GM23338 (cell line): Measurements from ENCODE around the gene TMEM62. TPM values are rescaled to one million over a fixed set of nuclear protein-coding genes. Genes with fewer than 3 reads are reported as not detected.

Experiments used
- ATAC-seq: fragments of 200-7000 bp; cut with Tn5 transposase; 3 replicates; pipeline ENCODE4 v1.9.1; 2020
- DNase-seq: peaks from one replicate; pipeline ENCODE4 v3.0.0-alpha.2; 2015; ENCODE audit warnings: low spot score
- H2AFZ ChIP-seq: fragments of 200-600 bp; sonication (generic); 2 replicates; pipeline ENCODE4 v1.8.0; 2016; ENCODE audit warnings: antibody characterized with exemption, mild to moderate bottlenecking, moderate library complexity
- H3F3A ChIP-seq: fragments of 200-600 bp; sonication (generic); replicated peaks from 2 replicates; pipeline ENCODE4 v1.8.0; 2017; ENCODE audit warnings: antibody characterized with exemption, mixed run types, low read depth
- H3K27ac ChIP-seq: fragments of 200-600 bp; sonication (generic); 2 replicates; pipeline ENCODE4 v1.6.1; 2016; ENCODE audit warnings: low read depth
- H3K27me3 ChIP-seq: fragments of 200-600 bp; sonication (generic); 2 replicates; pipeline ENCODE4 v1.8.0; 2016; ENCODE audit warnings: mild to moderate bottlenecking, mixed run types, moderate library complexity; ENCODE audit not compliant: insufficient read depth
- H3K36me3 ChIP-seq: fragments of 200-600 bp; sonication (generic); 2 replicates; pipeline ENCODE4 v1.8.0; 2016; ENCODE audit warnings: mild to moderate bottlenecking; ENCODE audit not compliant: insufficient read depth
- H3K4me1 ChIP-seq: fragments of 200-600 bp; sonication (generic); 2 replicates; pipeline ENCODE4 v1.8.0; 2016; ENCODE audit warnings: mild to moderate bottlenecking, moderate library complexity; ENCODE audit not compliant: insufficient read depth
- H3K4me2 ChIP-seq: fragments of 200-600 bp; sonication (generic); 2 replicates; pipeline ENCODE4 v1.7.1; 2017; ENCODE audit warnings: mixed run types
- H3K4me3 ChIP-seq: fragments of 200-600 bp; sonication (generic); 2 replicates; pipeline ENCODE4 v1.6.1; 2016; ENCODE audit warnings: mixed run types
- H3K79me2 ChIP-seq: fragments of 200-600 bp; sonication (generic); replicated peaks from 2 replicates; pipeline ENCODE4 v1.8.0; 2017; ENCODE audit warnings: mild to moderate bottlenecking; ENCODE audit not compliant: insufficient read depth
- H3K9me2 ChIP-seq: fragments of 200-600 bp; sonication (generic); 2 replicates; pipeline ENCODE4 v1.8.0; 2017; ENCODE audit not compliant: insufficient read depth
- H4K20me1 ChIP-seq: fragments of 200-600 bp; sonication (generic); replicated peaks from 2 replicates; pipeline ENCODE4 v1.8.0; 2017; ENCODE audit warnings: mild to moderate bottlenecking; ENCODE audit not compliant: insufficient read depth
- H3K27ac Mint-ChIP-seq: 2 replicates; pipeline ENCODE4 v1.8.0; 2020; ENCODE audit warnings: inconsistent platforms, mild to moderate bottlenecking, moderate library complexity, mixed read lengths
- H3K27me3 Mint-ChIP-seq: 3 replicates; pipeline ENCODE4 v1.8.0; 2022; ENCODE audit warnings: low read depth, mild to moderate bottlenecking, moderate library complexity, mixed read lengths, inconsistent platforms; ENCODE audit not compliant: insufficient read depth, poor library complexity
- H3K36me3 Mint-ChIP-seq: 3 replicates; pipeline ENCODE4 v1.8.0; 2021; ENCODE audit warnings: low read depth, mild to moderate bottlenecking, inconsistent platforms, moderate library complexity, mixed read lengths
- H3K4me1 Mint-ChIP-seq: 3 replicates; pipeline ENCODE4 v1.8.0; 2020; ENCODE audit warnings: mild to moderate bottlenecking, inconsistent platforms, mixed read lengths
- H3K4me3 Mint-ChIP-seq: 3 replicates; pipeline ENCODE4 v1.8.0; 2021; ENCODE audit warnings: moderate library complexity, mild to moderate bottlenecking, inconsistent platforms, mixed read lengths
- H3K9me3 Mint-ChIP-seq: 3 replicates; pipeline ENCODE4 v1.8.0; 2020; ENCODE audit warnings: moderate library complexity, mild to moderate bottlenecking, inconsistent platforms, mixed read lengths
- EZH2 ChIP-seq: fragments of 200-600 bp; sonication (generic); IDR thresholded peaks from one replicate; pipeline ENCODE4 v1.8.0; 2017; ENCODE audit warnings: antibody characterized with exemption, mild to moderate bottlenecking, low read depth; ENCODE audit not compliant: unreplicated experiment
- JUNB ChIP-seq: IDR thresholded peaks from one replicate; pipeline ENCODE4 v1.6.1; 2016; ENCODE audit warnings: antibody characterized with exemption; ENCODE audit not compliant: unreplicated experiment
- POLR2AphosphoS5 ChIP-seq: IDR thresholded peaks from 2 replicates; pipeline ENCODE4 v1.6.1; 2016; ENCODE audit warnings: antibody characterized with exemption, low read depth
- STAT1 ChIP-seq: IDR thresholded peaks from one replicate; pipeline ENCODE4 v1.6.1; 2016; ENCODE audit warnings: antibody characterized with exemption; ENCODE audit not compliant: unreplicated experiment
- ZNF114 ChIP-seq: fragments of 250-450 bp; sonication (Bioruptor Pico); IDR thresholded peaks from 2 replicates; pipeline ENCODE4 v1.5.0; 2020; ENCODE audit warnings: mild to moderate bottlenecking, moderate library complexity
- polyA plus RNA-seq: library from polyadenylated mRNA; unstranded; fragments of >200 nt; fragmentation: Nextera tagmentation; extraction: Ambion mirVana; gene quantifications from 2 replicates; pipeline ENCODE4 v1.2.1, GENCODE V29; 2016
- total RNA-seq: library from RNA; depleted of rRNA; stranded (reverse); fragments of >200 nt; shearing (Covaris generic); gene quantifications from 2 replicates; pipeline ENCODE4 v1.2.3, GENCODE V29; 2014
- TF ChIP-seq, protein P1 (sequence below): IDR thresholded peaks from 2 replicates; pipeline ENCODE4 v1.6.1; 2016; ENCODE audit warnings: antibody characterized with exemption
- TF ChIP-seq, protein P2 (sequence below): IDR thresholded peaks from one replicate; pipeline ENCODE4 v1.6.1; 2018; ENCODE audit warnings: antibody characterized with exemption; ENCODE audit not compliant: unreplicated experiment

The TMEM62 gene
- total and polyA plus RNA-seq, 2 experiments from 2014 or later = 3.4 to 14.3 TPM

GRCh38 chr15:43093026-43093425 is 40.4 kb upstream of the TMEM62 start:
- ATAC-seq (no peak), DNase-seq (no peak)
- H3K36me3 ChIP-seq = no peaks in the 10 kb centered on the region
- peaks cover 4% of the 10 kb centered on the region; the same call in 1 of the 2 replicates for H4K20me1 ChIP-seq
- Mint-ChIP-seq H3K4me1 (no peaks in the 10 kb centered on the region), H3K4me3 (no peak overlapping the region), H3K27me3 (peaks cover 3% of the 10 kb centered on the region), H3K27ac (no peak overlapping the region), H3K36me3 (peaks cover 11% of the 10 kb centered on the region; the same call in 2 of the 3 replicates), H3K9me3 (no peaks in the 10 kb centered on the region)
- no peaks in the 10 kb centered on the region for H3K9me2 ChIP-seq
- peaks cover 79% of the 10 kb centered on the region for H3K79me2 ChIP-seq
- H3K4me1 ChIP-seq = no peaks in the 10 kb centered on the region
- no peaks in the 10 kb centered on the region for H3F3A ChIP-seq
- no peaks in the 10 kb centered on the region for H3K27me3 ChIP-seq
- TF ChIP-seq EZH2 (no peak), STAT1 (no peak)
- TF ChIP-seq, protein P1, sequence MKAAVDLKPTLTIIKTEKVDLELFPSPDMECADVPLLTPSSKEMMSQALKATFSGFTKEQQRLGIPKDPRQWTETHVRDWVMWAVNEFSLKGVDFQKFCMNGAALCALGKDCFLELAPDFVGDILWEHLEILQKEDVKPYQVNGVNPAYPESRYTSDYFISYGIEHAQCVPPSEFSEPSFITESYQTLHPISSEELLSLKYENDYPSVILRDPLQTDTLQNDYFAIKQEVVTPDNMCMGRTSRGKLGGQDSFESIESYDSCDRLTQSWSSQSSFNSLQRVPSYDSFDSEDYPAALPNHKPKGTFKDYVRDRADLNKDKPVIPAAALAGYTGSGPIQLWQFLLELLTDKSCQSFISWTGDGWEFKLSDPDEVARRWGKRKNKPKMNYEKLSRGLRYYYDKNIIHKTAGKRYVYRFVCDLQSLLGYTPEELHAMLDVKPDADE = no peak
- TF ChIP-seq, protein P2, sequence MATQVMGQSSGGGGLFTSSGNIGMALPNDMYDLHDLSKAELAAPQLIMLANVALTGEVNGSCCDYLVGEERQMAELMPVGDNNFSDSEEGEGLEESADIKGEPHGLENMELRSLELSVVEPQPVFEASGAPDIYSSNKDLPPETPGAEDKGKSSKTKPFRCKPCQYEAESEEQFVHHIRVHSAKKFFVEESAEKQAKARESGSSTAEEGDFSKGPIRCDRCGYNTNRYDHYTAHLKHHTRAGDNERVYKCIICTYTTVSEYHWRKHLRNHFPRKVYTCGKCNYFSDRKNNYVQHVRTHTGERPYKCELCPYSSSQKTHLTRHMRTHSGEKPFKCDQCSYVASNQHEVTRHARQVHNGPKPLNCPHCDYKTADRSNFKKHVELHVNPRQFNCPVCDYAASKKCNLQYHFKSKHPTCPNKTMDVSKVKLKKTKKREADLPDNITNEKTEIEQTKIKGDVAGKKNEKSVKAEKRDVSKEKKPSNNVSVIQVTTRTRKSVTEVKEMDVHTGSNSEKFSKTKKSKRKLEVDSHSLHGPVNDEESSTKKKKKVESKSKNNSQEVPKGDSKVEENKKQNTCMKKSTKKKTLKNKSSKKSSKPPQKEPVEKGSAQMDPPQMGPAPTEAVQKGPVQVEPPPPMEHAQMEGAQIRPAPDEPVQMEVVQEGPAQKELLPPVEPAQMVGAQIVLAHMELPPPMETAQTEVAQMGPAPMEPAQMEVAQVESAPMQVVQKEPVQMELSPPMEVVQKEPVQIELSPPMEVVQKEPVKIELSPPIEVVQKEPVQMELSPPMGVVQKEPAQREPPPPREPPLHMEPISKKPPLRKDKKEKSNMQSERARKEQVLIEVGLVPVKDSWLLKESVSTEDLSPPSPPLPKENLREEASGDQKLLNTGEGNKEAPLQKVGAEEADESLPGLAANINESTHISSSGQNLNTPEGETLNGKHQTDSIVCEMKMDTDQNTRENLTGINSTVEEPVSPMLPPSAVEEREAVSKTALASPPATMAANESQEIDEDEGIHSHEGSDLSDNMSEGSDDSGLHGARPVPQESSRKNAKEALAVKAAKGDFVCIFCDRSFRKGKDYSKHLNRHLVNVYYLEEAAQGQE = no peak
- no peak overlapping the region for H2AFZ ChIP-seq
- H3K4me2 ChIP-seq = no peak overlapping the region
- no peak overlapping the region for H3K27ac ChIP-seq
- H3K4me3 ChIP-seq = no peak overlapping the region

- Histone ChIP-seq H3K9me2 (no peaks in the 10 kb centered on the region), H2AFZ (no peak overlapping the region), H3K4me2 (no peak overlapping the region), H3K4me1 (no peaks in the 10 kb centered on the region), H3K79me2 (peaks cover 81% of the 10 kb centered on the region), H3K4me3 (no peak overlapping the region), H3F3A (no peaks in the 10 kb centered on the region), H4K20me1 (peaks cover 4% of the 10 kb centered on the region), H3K27ac (no peak overlapping the region), H3K36me3 (no peaks in the 10 kb centered on the region), H3K27me3 (no peaks in the 10 kb centered on the region)
- Mint-ChIP-seq H3K36me3 (peaks cover 8% of the 10 kb centered on the region; the same call in 2 of the 3 replicates), H3K4me1 (no peaks in the 10 kb centered on the region), H3K9me3 (no peaks in the 10 kb centered on the region), H3K27me3 (peaks cover 3% of the 10 kb centered on the region), H3K4me3 (no peak overlapping the region), H3K27ac (no peak overlapping the region)
- ATAC-seq (no peak), DNase-seq (no peak)
- TF ChIP-seq, protein P2 = no peak
- TF ChIP-seq JUNB (no peak), POLR2AphosphoS5 (no peak), ZNF114 (CRISPR knock-in tag) (no peak)
- TF ChIP-seq, protein P1 = no peak
Measured at GRCh38 chr15:43094416-43095030, 38.9 kb upstream of the TMEM62 start.
